Umbilical cord (tissue), 2 donors: ENCODE results near the gene RBFA. TPM values are rescaled to one million over a fixed set of nuclear protein-coding genes. Genes with fewer than 3 reads are reported as not detected.

Experiments used
- DNase-seq: peaks from one replicate; pipeline ENCODE4 v3.0.0-alpha.2; 2015; ENCODE audit warnings: low spot score
- total RNA-seq: library from RNA; depleted of rRNA; stranded (reverse); fragments of >200 nt; gene quantifications from one replicate; pipeline ENCODE4 v1.2.3, GENCODE V29; 2014; ENCODE audit warnings: low replicate concordance; ENCODE audit not compliant: insufficient read depth

Gene RBFA
- total RNA-seq, 1 donor from 2014 or later: 27.4 TPM

- no peak for DNase-seq
Measured at GRCh38 chr18:80074183-80074582, 39.9 kb downstream of the RBFA start.

GRCh38 chr18:80074697-80075096 lies 40.5 kb downstream of the RBFA start:
- no peak for DNase-seq

GRCh38 chr18:80075940-80076339 lies 41.7 kb downstream of the RBFA start:
- DNase-seq: no peak

- no peak for DNase-seq
Measured at GRCh38 chr18:80076379-80076778, 42.1 kb downstream of the RBFA start.

- no peak for DNase-seq
Measured at GRCh38 chr18:80077873-80078272, 43.6 kb downstream of the RBFA start.

Other genes with a start within 250 kb of the RBFA start
- gene KCNG2, start 236.5 kb upstream of the RBFA start, total RNA-seq: 2.6 TPM
- 13.5 TPM for gene SLC66A2, start 82.8 kb upstream of the RBFA start, total RNA-seq
- 9.4 TPM for gene HSBP1L1, start 69.8 kb upstream of the RBFA start, total RNA-seq
- gene TXNL4A, start 45.9 kb upstream of the RBFA start, total RNA-seq: 39.2 TPM
- gene ADNP2, start 74.8 kb downstream of the RBFA start, total RNA-seq: 14.4 TPM
- 12.8 TPM for gene PARD6G, start 213.1 kb downstream of the RBFA start, total RNA-seq